Vagina (tissue), 2 donors: ENCODE measurements around the gene DPP10.

Source experiments
- POLR2A ChIP-seq, 2 donors: fragments of 450-650 bp; IDR thresholded peaks; one replicate each; pipeline ENCODE4 v1.6.1; 2017; ENCODE audit warnings: antibody characterized with exemption in 2 of 2, mild to moderate bottlenecking in 2 of 2, moderate library complexity in 2 of 2
- POLR2AphosphoS5 ChIP-seq, 2 donors: sonication (generic); formaldehyde crosslinking; IDR thresholded peaks; one replicate each; pipeline ENCODE4 v1.9.0; 2017; ENCODE audit warnings: antibody characterized with exemption in 2 of 2, mild to moderate bottlenecking in 2 of 2, low read depth in 1 of 2; ENCODE audit not compliant: insufficient read depth in 1 of 2
- TF ChIP-seq, protein P1 (sequence below), 3 experiments: fragments of 450-650 bp in 2 of 3; fragments of 200-600 bp in 1 of 3; sonication (generic) in 1 of 3; IDR thresholded peaks; one replicate each; pipeline ENCODE4 v1.5.1; 2017 to 2019; ENCODE audit warnings: antibody characterized with exemption in 3 of 3, mild to moderate bottlenecking in 2 of 3, moderate library complexity in 2 of 3

GRCh38 chr2:115234737-115235136, 792.3 kb downstream of the DPP10 start:
- TF ChIP-seq POLR2A (IDR thresholded peaks at IDR 0.05), result no peak
- TF ChIP-seq, protein P1, sequence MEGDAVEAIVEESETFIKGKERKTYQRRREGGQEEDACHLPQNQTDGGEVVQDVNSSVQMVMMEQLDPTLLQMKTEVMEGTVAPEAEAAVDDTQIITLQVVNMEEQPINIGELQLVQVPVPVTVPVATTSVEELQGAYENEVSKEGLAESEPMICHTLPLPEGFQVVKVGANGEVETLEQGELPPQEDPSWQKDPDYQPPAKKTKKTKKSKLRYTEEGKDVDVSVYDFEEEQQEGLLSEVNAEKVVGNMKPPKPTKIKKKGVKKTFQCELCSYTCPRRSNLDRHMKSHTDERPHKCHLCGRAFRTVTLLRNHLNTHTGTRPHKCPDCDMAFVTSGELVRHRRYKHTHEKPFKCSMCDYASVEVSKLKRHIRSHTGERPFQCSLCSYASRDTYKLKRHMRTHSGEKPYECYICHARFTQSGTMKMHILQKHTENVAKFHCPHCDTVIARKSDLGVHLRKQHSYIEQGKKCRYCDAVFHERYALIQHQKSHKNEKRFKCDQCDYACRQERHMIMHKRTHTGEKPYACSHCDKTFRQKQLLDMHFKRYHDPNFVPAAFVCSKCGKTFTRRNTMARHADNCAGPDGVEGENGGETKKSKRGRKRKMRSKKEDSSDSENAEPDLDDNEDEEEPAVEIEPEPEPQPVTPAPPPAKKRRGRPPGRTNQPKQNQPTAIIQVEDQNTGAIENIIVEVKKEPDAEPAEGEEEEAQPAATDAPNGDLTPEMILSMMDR (IDR thresholded peaks at IDR 0.05), result no peak
- no peak for TF ChIP-seq POLR2AphosphoS5 (IDR thresholded peaks at IDR 0.05; ENCODE audit: insufficient read depth in 1 of 2, low read depth in 1 of 2)
